NCI-H524 treated with DMSO at 0.1 percent for 48 hours (cell line): ENCODE results near the gene SLC6A6.

ENCODE experiments used
- DNase-seq: peaks from one replicate; lab custom pipeline; 2025; lab: John Stamatoyannopoulos, UW

Gene SLC6A6

GRCh38 chr3:14454639-14455310 lies 52.4 kb downstream of the SLC6A6 start:
- no peak for DNase-seq

- no peak for DNase-seq
Observed at GRCh38 chr3:14455571-14456317, 53.3 kb downstream of the SLC6A6 start.

- DNase-seq, result no peak
Observed at GRCh38 chr3:14456794-14457193, 54.4 kb downstream of the SLC6A6 start.

GRCh38 chr3:14457481-14457880 lies 55.1 kb downstream of the SLC6A6 start:
- DNase-seq, result no peak

- no peak for DNase-seq
Observed at GRCh38 chr3:14457999-14458398, 55.6 kb downstream of the SLC6A6 start.

- peak; percentile 3 for DNase-seq
Observed at GRCh38 chr3:14458434-14459275, 56.2 kb downstream of the SLC6A6 start.

- DNase-seq, result no peak
Observed at GRCh38 chr3:14459384-14459783, 57.0 kb downstream of the SLC6A6 start.

- no peak for DNase-seq
Observed at GRCh38 chr3:14459787-14460186, 57.4 kb downstream of the SLC6A6 start.

- no peak for DNase-seq
Observed at GRCh38 chr3:14460342-14461005, 58.1 kb downstream of the SLC6A6 start.

GRCh38 chr3:14461006-14461747 lies 58.8 kb downstream of the SLC6A6 start:
- DNase-seq, result no peak

GRCh38 chr3:14461748-14462324 lies 59.4 kb downstream of the SLC6A6 start:
- no peak for DNase-seq

GRCh38 chr3:14462738-14463137 lies 60.3 kb downstream of the SLC6A6 start:
- DNase-seq, result no peak

- no peak for DNase-seq
Observed at GRCh38 chr3:14463330-14464140, 61.1 kb downstream of the SLC6A6 start.

GRCh38 chr3:14464141-14464465 lies 61.7 kb downstream of the SLC6A6 start:
- DNase-seq, result no peak

GRCh38 chr3:14464521-14464920 lies 62.1 kb downstream of the SLC6A6 start:
- DNase-seq, result no peak

GRCh38 chr3:14465425-14465824 lies 63.0 kb downstream of the SLC6A6 start:
- no peak for DNase-seq

- DNase-seq, result no peak
Observed at GRCh38 chr3:14466179-14466903, 63.9 kb downstream of the SLC6A6 start.

- no peak for DNase-seq
Observed at GRCh38 chr3:14467814-14468620, 65.6 kb downstream of the SLC6A6 start.

- DNase-seq, result no peak
Observed at GRCh38 chr3:14468621-14468981, 66.2 kb downstream of the SLC6A6 start.
